Measurements from ENCODE around the gene DCAF8.
A peak's percentile ranks its signal among the peaks of the same experiment; 100 is the strongest.

The DCAF8 gene

GRCh38 chr1:160208557-160209320 is 53.6 kb downstream of the DCAF8 start:
- Mint-ChIP-seq H3K27ac (no peak overlapping the region), H3K36me3 (ENCODE audit: low read depth) (peaks cover 78% of the 10 kb centered on the region), H3K4me1 (ENCODE audit: low read depth) (peaks cover 83% of the 10 kb centered on the region), H3K4me3 (no peak overlapping the region), H3K27me3 (no peaks in the 10 kb centered on the region), H3K9me3 (no peaks in the 10 kb centered on the region)
- intact Hi-C loops (cut with micrococcal nuclease): no loop called here

- no peaks in the 10 kb centered on the region for H3K9me3 Mint-ChIP-seq
- intact Hi-C loops (cut with micrococcal nuclease): no loop called here
- H3K27me3 Mint-ChIP-seq: no peaks in the 10 kb centered on the region
- H3K4me1 Mint-ChIP-seq (ENCODE audit: low read depth): peaks cover 77% of the 10 kb centered on the region
- peaks cover 70% of the 10 kb centered on the region for H3K36me3 Mint-ChIP-seq (ENCODE audit: low read depth)
- H3K4me3 Mint-ChIP-seq: peak overlapping the region; percentile 22
- H3K27ac Mint-ChIP-seq: no peak overlapping the region
These were observed 54.4 kb downstream of the DCAF8 start for GRCh38 chr1:160207771-160208556.

GRCh38 chr1:160207118-160207650 is 55.2 kb downstream of the DCAF8 start:
- H3K36me3 Mint-ChIP-seq (ENCODE audit: low read depth): peaks cover 63% of the 10 kb centered on the region
- H3K27me3 Mint-ChIP-seq: no peaks in the 10 kb centered on the region
- no peaks in the 10 kb centered on the region for H3K9me3 Mint-ChIP-seq
- peaks cover 77% of the 10 kb centered on the region for H3K4me1 Mint-ChIP-seq (ENCODE audit: low read depth)
- peak overlapping the region; percentile 69 for H3K27ac Mint-ChIP-seq
- intact Hi-C loops (cut with micrococcal nuclease): no loop called here
- H3K4me3 Mint-ChIP-seq: no peak overlapping the region

GRCh38 chr1:160206421-160207117 is 55.8 kb downstream of the DCAF8 start:
- Mint-ChIP-seq H3K27me3 (no peaks in the 10 kb centered on the region), H3K9me3 (no peaks in the 10 kb centered on the region), H3K4me1 (ENCODE audit: low read depth) (peaks cover 81% of the 10 kb centered on the region), H3K4me3 (peak overlapping the region; percentile 96), H3K36me3 (ENCODE audit: low read depth) (peaks cover 56% of the 10 kb centered on the region), H3K27ac (peak overlapping the region; percentile 69)
- intact Hi-C loops (cut with micrococcal nuclease): no loop called here

GRCh38 chr1:160206036-160206389 is 56.3 kb downstream of the DCAF8 start:
- Mint-ChIP-seq H3K4me3 (peak overlapping the region; percentile 96), H3K27ac (peak overlapping the region; percentile 69), H3K36me3 (ENCODE audit: low read depth) (peaks cover 51% of the 10 kb centered on the region), H3K9me3 (no peaks in the 10 kb centered on the region), H3K27me3 (no peaks in the 10 kb centered on the region), H3K4me1 (ENCODE audit: low read depth) (peaks cover 81% of the 10 kb centered on the region)
- intact Hi-C loops (cut with micrococcal nuclease): no loop called here

- Mint-ChIP-seq H3K4me1 (ENCODE audit: low read depth) (peaks cover 81% of the 10 kb centered on the region), H3K27ac (peak within 1 kb of the TSS; percentile 69), H3K27me3 (no peaks in the 10 kb centered on the region)
These were observed 56.9 kb downstream of the DCAF8 start, which contains the start of gene PEA15 for GRCh38 chr1:160205242-160206035. Gene PEA15, plus strand, starts transcription at chr1:160205384. Its CDS starts 6,161 bp downstream, at chr1:160211545.

GRCh38 chr1:160204526-160205241 is 57.7 kb downstream of the DCAF8 start:
- peak overlapping the region; percentile 69 for H3K27ac Mint-ChIP-seq
- H3K9me3 Mint-ChIP-seq: no peaks in the 10 kb centered on the region
- no peaks in the 10 kb centered on the region for H3K27me3 Mint-ChIP-seq
- peaks cover 38% of the 10 kb centered on the region for H3K36me3 Mint-ChIP-seq (ENCODE audit: low read depth)
- peak overlapping the region; percentile 96 for H3K4me3 Mint-ChIP-seq
- H3K4me1 Mint-ChIP-seq (ENCODE audit: low read depth): peaks cover 76% of the 10 kb centered on the region
- intact Hi-C loops (cut with micrococcal nuclease): loop anchor here (5.0 kb wide), 1 partner anchor 102 kb away; no protein-coding TSS in a partner anchor

More at GRCh38 chr1:160205242-160206035, 56.9 kb downstream of the DCAF8 start, which contains the start of gene PEA15:
- intact Hi-C loops (cut with micrococcal nuclease): no loop called here
- peak within 1 kb of the TSS; percentile 96 for H3K4me3 Mint-ChIP-seq
- H3K36me3 Mint-ChIP-seq (ENCODE audit: low read depth): peaks cover 45% of the 10 kb centered on the region
- no peaks in the 10 kb centered on the region for H3K9me3 Mint-ChIP-seq

GRCh38 chr1:160200786-160201185 is 61.6 kb downstream of the DCAF8 start:
- Mint-ChIP-seq H3K4me1 (ENCODE audit: low read depth) (peaks cover 38% of the 10 kb centered on the region), H3K27ac (peak overlapping the region; percentile 48), H3K4me3 (no peak overlapping the region), H3K9me3 (no peaks in the 10 kb centered on the region), H3K27me3 (peaks cover 1% of the 10 kb centered on the region), H3K36me3 (ENCODE audit: low read depth) (peaks cover 8% of the 10 kb centered on the region)
- intact Hi-C loops (cut with micrococcal nuclease): loop anchor here (5.0 kb wide), 1 partner anchor 98 kb away; no protein-coding TSS in a partner anchor

- Mint-ChIP-seq H3K4me3 (no peak overlapping the region), H3K27me3 (peaks cover 1% of the 10 kb centered on the region), H3K4me1 (ENCODE audit: low read depth) (peaks cover 20% of the 10 kb centered on the region), H3K36me3 (ENCODE audit: low read depth) (no peaks in the 10 kb centered on the region), H3K9me3 (no peaks in the 10 kb centered on the region), H3K27ac (no peak overlapping the region)
- intact Hi-C loops (cut with micrococcal nuclease): no loop called here
These were observed 65.1 kb downstream of the DCAF8 start for GRCh38 chr1:160197231-160197630.

- Mint-ChIP-seq H3K4me1 (ENCODE audit: low read depth) (peaks cover 9% of the 10 kb centered on the region), H3K9me3 (no peaks in the 10 kb centered on the region), H3K27me3 (peaks cover 1% of the 10 kb centered on the region), H3K36me3 (ENCODE audit: low read depth) (no peaks in the 10 kb centered on the region), H3K4me3 (no peak overlapping the region), H3K27ac (no peak overlapping the region)
- intact Hi-C loops (cut with micrococcal nuclease): no loop called here
These were observed 66.2 kb downstream of the DCAF8 start for GRCh38 chr1:160196143-160196542.

GRCh38 chr1:160194737-160195059 is 67.7 kb downstream of the DCAF8 start:
- Mint-ChIP-seq H3K27ac (no peak overlapping the region), H3K4me1 (ENCODE audit: low read depth) (no peaks in the 10 kb centered on the region), H3K4me3 (no peak overlapping the region), H3K9me3 (no peaks in the 10 kb centered on the region), H3K36me3 (ENCODE audit: low read depth) (no peaks in the 10 kb centered on the region), H3K27me3 (peaks cover 1% of the 10 kb centered on the region)
- intact Hi-C loops (cut with micrococcal nuclease): loop anchor here (5.0 kb wide), 1 partner anchor 93 kb away; the partner anchor contains the start of gene PEX19

GRCh38 chr1:160193832-160194736 is 68.3 kb downstream of the DCAF8 start:
- no peak overlapping the region for H3K27ac Mint-ChIP-seq
- H3K4me3 Mint-ChIP-seq: no peak overlapping the region
- H3K36me3 Mint-ChIP-seq (ENCODE audit: low read depth): no peaks in the 10 kb centered on the region
- intact Hi-C loops (cut with micrococcal nuclease): loop anchor here (1.0 to 5.0 kb wide), 4 partner anchors 25 to 182 kb away; partner anchors contain the start of gene PEX19
- H3K9me3 Mint-ChIP-seq: no peaks in the 10 kb centered on the region
- no peaks in the 10 kb centered on the region for H3K4me1 Mint-ChIP-seq (ENCODE audit: low read depth)
- no peaks in the 10 kb centered on the region for H3K27me3 Mint-ChIP-seq
